ENCODE measurements around the gene PPM1F.

PPM1F gene

GRCh38 chr22:21975273-21975672 is 22.6 kb upstream of the PPM1F start:
- DNase-seq (ENCODE audit: low spot score), result no peak

DNA sequence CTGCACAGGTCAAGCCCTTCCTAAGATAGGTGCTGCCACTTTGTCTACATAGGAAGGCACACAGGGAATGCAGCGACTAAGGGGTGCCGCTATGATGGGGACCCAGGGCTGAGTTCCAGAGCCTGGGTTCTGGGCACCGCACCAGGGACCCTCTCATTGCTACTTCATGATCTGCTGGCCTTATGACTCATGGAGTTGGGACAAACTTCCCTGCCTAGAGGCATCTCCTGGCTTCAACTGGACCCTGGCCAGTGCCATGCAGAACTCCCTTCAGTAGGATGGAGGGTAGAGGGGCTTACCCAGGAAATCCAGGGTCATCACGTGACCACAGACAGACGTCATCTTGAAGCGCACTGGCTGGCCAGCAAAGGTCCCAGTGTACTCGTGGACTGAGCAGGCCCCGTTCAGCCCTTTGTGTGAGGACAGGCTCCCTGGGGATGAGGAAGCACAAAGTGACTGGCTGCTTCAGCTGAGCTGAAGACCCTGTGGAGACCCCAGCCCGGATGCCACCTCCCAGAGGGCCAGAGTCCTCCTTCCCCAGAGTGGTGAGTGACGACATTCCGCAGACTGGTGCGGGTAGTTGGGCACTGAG is 21.5 kb upstream of the PPM1F start:
- no peak for DNase-seq (ENCODE audit: low spot score)

- DNase-seq (ENCODE audit: low spot score), result no peak
These were observed 20.2 kb upstream of the PPM1F start for GRCh38 chr22:21972806-21973205.

DNA sequence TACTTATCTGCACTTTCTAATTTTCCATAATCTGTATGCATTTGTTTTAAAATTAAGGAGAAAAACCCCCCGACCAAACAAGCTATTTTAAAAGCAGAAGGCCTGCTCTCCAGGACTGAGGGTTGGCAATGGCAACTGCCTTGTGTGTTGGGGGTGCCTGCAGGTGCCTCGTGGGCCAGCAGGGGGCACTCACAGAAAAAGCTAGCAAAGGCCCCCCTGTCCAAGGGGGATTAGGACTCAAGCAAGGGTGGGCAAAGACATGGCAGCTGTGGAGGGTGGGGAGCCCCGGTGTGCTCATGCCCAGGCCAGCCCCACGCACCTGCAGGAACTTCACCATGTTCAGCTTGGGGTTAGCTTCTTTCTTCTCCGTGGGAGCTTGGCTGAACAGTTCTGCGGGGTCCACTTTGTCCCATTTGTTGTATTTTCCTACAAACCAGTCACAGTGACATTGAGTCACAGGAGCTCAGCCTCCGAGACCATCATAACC is 19.7 kb upstream of the PPM1F start:
- DNase-seq (ENCODE audit: low spot score), result no peak

GRCh38 chr22:21971858-21972275 is 19.2 kb upstream of the PPM1F start:
- DNase-seq (ENCODE audit: low spot score), result no peak

GRCh38 chr22:21970800-21971617 is 18.4 kb upstream of the PPM1F start:
- DNase-seq (ENCODE audit: low spot score), result no peak

- no peak for DNase-seq (ENCODE audit: low spot score)
These were observed 17.6 kb upstream of the PPM1F start for GRCh38 chr22:21970037-21970799.

DNA sequence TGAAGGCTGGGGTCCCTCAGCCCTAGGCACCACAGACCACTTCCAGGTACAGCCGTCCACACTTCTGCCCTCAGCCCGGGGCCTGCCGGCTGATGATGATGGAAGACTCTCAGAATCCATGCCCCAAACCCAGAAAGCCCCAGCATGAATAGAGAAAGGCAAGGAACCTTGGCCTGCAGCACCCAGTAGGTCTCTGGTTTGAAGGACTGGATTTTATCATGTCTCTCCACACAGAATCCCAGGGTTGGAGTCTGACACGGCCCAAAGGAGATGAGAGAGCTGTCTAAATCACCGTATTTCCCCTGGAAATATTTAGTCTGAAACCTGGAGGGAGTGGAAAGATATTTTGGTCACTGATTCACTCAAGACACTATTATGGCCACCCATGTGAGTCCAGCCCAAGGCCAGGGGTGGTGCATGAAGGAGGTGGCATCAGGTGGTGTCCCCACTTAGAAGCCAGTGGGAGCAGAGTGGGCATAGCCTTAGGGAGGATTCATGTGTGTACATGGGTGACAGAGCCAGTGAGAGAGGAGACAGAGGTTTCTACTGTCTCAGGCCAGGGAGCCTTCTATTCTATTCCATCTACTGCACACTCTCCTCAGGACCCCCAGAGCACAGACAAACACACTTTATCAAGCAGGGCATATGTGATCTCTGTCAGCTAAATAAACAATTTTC is 15.9 kb upstream of the PPM1F start:
- no peak for DNase-seq (ENCODE audit: low spot score)

- DNase-seq (ENCODE audit: low spot score), result no peak
These were observed 15.1 kb upstream of the PPM1F start for GRCh38 chr22:21967693-21968271.

GRCh38 chr22:21966643-21967516 is 14.2 kb upstream of the PPM1F start:
- no peak for DNase-seq (ENCODE audit: low spot score)

GRCh38 chr22:21965762-21966288 is 13.2 kb upstream of the PPM1F start:
- no peak for DNase-seq (ENCODE audit: low spot score)

GRCh38 chr22:21964918-21965484 is 12.4 kb upstream of the PPM1F start:
- no peak for DNase-seq (ENCODE audit: low spot score)

DNA sequence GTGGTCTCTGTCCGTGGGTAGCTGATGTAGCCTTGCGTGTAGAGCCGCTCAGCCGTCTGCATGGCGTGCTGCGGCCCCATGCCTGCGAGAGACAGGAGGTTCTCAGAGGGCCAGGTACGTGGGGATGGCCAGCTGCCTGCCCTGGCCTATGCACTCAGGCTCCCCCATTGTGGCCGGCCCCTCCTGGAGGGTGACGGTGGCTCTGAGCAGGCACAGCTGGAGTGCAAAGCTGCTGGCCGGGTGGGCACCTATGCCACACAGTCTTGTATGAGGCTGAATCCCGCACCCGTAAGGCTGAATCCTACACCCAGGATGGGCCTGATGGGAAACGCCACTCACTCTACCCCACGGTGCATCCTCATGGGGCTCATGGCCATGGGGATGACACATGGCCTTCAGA is 11.6 kb upstream of the PPM1F start:
- no peak for DNase-seq (ENCODE audit: low spot score)

- DNase-seq (ENCODE audit: low spot score), result no peak
These were observed 11.2 kb upstream of the PPM1F start for GRCh38 chr22:21963790-21964211.

DNA sequence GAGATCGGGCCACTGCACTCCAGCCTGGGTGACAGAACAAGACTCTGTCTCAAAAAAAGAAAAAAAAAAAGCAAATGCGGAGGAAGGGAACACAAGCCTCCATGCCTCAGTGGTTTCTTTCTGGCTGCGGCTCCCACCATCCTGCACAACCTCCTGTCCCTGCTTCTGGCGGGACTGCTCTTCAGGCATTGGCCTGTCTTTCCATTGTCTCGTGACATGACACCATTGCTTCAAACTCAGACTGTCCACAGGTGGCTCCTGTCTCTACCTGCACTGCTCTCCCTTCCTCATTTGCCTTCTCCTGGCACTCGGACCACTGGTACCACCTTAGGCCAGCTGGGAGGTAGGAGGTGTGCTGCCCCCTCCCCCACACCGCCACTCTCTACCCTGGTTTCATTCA is 10.6 kb upstream of the PPM1F start:
- no peak for DNase-seq (ENCODE audit: low spot score)

DNA sequence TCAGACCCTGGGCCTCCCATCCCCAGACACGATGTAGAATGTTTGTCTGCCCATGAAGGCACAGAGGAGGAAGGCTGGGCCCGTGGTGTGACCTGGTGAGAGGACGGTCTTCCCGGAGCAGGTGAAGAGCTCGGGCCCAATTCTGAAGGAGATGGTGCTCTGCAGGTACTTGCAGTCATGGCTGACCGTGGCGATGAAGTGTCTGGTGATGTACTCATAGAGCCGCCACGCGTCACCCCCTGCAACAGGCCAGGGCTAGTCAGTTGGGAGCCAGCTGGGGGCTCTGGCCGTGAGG is 10.0 kb upstream of the PPM1F start:
- DNase-seq (ENCODE audit: low spot score), result no peak

- DNase-seq (ENCODE audit: low spot score), result no peak
These were observed 9.4 kb upstream of the PPM1F start for GRCh38 chr22:21961886-21962654.

GRCh38 chr22:21961127-21961867 is 8.6 kb upstream of the PPM1F start:
- no peak for DNase-seq (ENCODE audit: low spot score)
